ENCODE data around the gene INAFM1.
A peak's percentile ranks its signal among the peaks of the same experiment; 100 is the strongest.

Gene INAFM1

GRCh38 chr19:47280183-47280797 is 5.6 kb downstream of the INAFM1 start:
- no peaks in the 10 kb centered on the region for H3K4me1 ChIP-seq (ENCODE audit: insufficient read depth, low read length, poor library complexity, severe bottlenecking)
- no peaks in the 10 kb centered on the region for H3K36me3 ChIP-seq (ENCODE audit: insufficient read depth, low read length)
- H3K79me2 ChIP-seq (ENCODE audit: insufficient read depth, low read length), result peaks cover 4% of the 10 kb centered on the region; the same call in 1 of the 2 replicates
- no peaks in the 10 kb centered on the region for H3F3A ChIP-seq (ENCODE audit: low read depth)
- H3K9ac ChIP-seq (ENCODE audit: low read depth, low read length, poor library complexity, severe bottlenecking), result no peak overlapping the region
- no peak overlapping the region for H3K4me3 ChIP-seq (ENCODE audit: low read length, poor library complexity, severe bottlenecking)
- H2AFZ ChIP-seq (ENCODE audit: low read length), result no peak overlapping the region
- no peaks in the 10 kb centered on the region for H3K9me3 ChIP-seq (ENCODE audit: insufficient read depth, low read depth, low read length)
- TF ChIP-seq, protein P1, sequence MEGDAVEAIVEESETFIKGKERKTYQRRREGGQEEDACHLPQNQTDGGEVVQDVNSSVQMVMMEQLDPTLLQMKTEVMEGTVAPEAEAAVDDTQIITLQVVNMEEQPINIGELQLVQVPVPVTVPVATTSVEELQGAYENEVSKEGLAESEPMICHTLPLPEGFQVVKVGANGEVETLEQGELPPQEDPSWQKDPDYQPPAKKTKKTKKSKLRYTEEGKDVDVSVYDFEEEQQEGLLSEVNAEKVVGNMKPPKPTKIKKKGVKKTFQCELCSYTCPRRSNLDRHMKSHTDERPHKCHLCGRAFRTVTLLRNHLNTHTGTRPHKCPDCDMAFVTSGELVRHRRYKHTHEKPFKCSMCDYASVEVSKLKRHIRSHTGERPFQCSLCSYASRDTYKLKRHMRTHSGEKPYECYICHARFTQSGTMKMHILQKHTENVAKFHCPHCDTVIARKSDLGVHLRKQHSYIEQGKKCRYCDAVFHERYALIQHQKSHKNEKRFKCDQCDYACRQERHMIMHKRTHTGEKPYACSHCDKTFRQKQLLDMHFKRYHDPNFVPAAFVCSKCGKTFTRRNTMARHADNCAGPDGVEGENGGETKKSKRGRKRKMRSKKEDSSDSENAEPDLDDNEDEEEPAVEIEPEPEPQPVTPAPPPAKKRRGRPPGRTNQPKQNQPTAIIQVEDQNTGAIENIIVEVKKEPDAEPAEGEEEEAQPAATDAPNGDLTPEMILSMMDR (conservative IDR thresholded peaks at IDR 0.05; ENCODE audit: low read length), result peak; percentile 57
- TF ChIP-seq EZH2phosphoT487 (IDR thresholded peaks at IDR 0.05; ENCODE audit: borderline replicate concordance), result no peak
- peaks cover 5% of the 10 kb centered on the region for H4K20me1 ChIP-seq (ENCODE audit: insufficient read depth, low read length, poor library complexity, severe bottlenecking)
- H3K27me3 ChIP-seq (ENCODE audit: insufficient read depth, low read length, poor library complexity, severe bottlenecking), result no peaks in the 10 kb centered on the region
- H3K4me2 ChIP-seq (ENCODE audit: low read depth, low read length, poor library complexity, severe bottlenecking), result no peak overlapping the region
- no peaks in the 10 kb centered on the region for H3K9me2 ChIP-seq (replicated peaks; ENCODE audit: low read depth, low read length)

DNA sequence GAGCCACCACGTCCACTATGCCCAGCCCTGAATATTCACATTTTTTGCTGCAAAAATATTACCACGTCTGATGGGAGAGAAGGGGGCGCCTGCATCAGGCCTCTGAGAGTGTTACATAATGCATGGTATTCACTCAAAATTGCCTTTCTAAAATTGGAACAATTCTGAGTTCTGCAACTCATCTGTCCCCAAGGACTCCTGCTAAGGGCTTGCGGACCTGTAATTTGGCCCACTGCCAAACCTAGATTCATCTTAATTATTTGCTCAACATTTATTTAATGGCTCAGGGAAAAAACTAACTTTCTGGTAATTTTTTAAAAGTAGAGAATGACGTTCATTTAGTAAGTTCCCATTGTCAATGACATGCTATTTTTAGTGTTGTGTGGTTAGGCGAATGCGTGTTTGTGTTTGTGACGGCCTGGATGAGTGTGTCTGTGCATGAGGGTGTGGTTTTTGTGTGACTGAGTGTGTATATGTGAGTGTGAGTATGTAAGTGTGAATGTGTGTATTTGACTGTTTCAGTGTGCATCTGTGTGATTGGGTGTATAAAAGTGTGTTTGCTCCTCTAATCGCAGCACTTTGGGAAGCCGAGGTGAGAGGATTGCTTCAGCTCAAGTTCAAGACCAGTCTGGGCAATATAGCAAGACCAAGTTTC is 8.8 kb downstream of the INAFM1 start:
- Histone ChIP-seq H3K4me1 (ENCODE audit: insufficient read depth, low read length, poor library complexity, severe bottlenecking) (no peaks in the 10 kb centered on the region), H3K27me3 (ENCODE audit: insufficient read depth, low read length, poor library complexity, severe bottlenecking) (no peaks in the 10 kb centered on the region), H3K4me2 (ENCODE audit: low read depth, low read length, poor library complexity, severe bottlenecking) (no peak overlapping the region)

GRCh38 chr19:47284324-47284899 is 9.7 kb downstream of the INAFM1 start:
- no peak overlapping the region for H3K4me2 ChIP-seq (ENCODE audit: low read depth, low read length, poor library complexity, severe bottlenecking)
- TF ChIP-seq, protein P1 (conservative IDR thresholded peaks at IDR 0.05; ENCODE audit: low read length), result peak; percentile 90
- TF ChIP-seq EZH2phosphoT487 (IDR thresholded peaks at IDR 0.05; ENCODE audit: borderline replicate concordance), result no peak
- no peaks in the 10 kb centered on the region for H4K20me1 ChIP-seq (ENCODE audit: insufficient read depth, low read length, poor library complexity, severe bottlenecking)
- H3K9me2 ChIP-seq (replicated peaks; ENCODE audit: low read depth, low read length), result no peaks in the 10 kb centered on the region
- H3F3A ChIP-seq (ENCODE audit: low read depth), result no peaks in the 10 kb centered on the region
- no peaks in the 10 kb centered on the region for H3K4me1 ChIP-seq (ENCODE audit: insufficient read depth, low read length, poor library complexity, severe bottlenecking)
- no peaks in the 10 kb centered on the region for H3K36me3 ChIP-seq (ENCODE audit: insufficient read depth, low read length)
- no peak overlapping the region for H3K4me3 ChIP-seq (ENCODE audit: low read length, poor library complexity, severe bottlenecking)
- H3K27me3 ChIP-seq (ENCODE audit: insufficient read depth, low read length, poor library complexity, severe bottlenecking), result no peaks in the 10 kb centered on the region
- H3K79me2 ChIP-seq (ENCODE audit: insufficient read depth, low read length), result no peaks in the 10 kb centered on the region
- no peak overlapping the region for H3K9ac ChIP-seq (ENCODE audit: low read depth, low read length, poor library complexity, severe bottlenecking)
- H2AFZ ChIP-seq (ENCODE audit: low read length), result no peak overlapping the region
- H3K9me3 ChIP-seq (ENCODE audit: insufficient read depth, low read depth, low read length), result no peaks in the 10 kb centered on the region

More for the DNA sequence above, 8.8 kb downstream of the INAFM1 start:
- H2AFZ ChIP-seq (ENCODE audit: low read length), result no peak overlapping the region
- H3K9me3 ChIP-seq (ENCODE audit: insufficient read depth, low read depth, low read length), result no peaks in the 10 kb centered on the region
- H3K79me2 ChIP-seq (ENCODE audit: insufficient read depth, low read length), result no peaks in the 10 kb centered on the region
- H3K9me2 ChIP-seq (replicated peaks; ENCODE audit: low read depth, low read length), result no peaks in the 10 kb centered on the region
- no peak overlapping the region for H3K9ac ChIP-seq (ENCODE audit: low read depth, low read length, poor library complexity, severe bottlenecking)
- H3K36me3 ChIP-seq (ENCODE audit: insufficient read depth, low read length), result no peaks in the 10 kb centered on the region
- H3K4me3 ChIP-seq (ENCODE audit: low read length, poor library complexity, severe bottlenecking), result no peak overlapping the region
- TF ChIP-seq, protein P1 (conservative IDR thresholded peaks at IDR 0.05; ENCODE audit: low read length), result no peak
- no peak for TF ChIP-seq EZH2phosphoT487 (IDR thresholded peaks at IDR 0.05; ENCODE audit: borderline replicate concordance)
- H4K20me1 ChIP-seq (ENCODE audit: insufficient read depth, low read length, poor library complexity, severe bottlenecking), result no peaks in the 10 kb centered on the region
- no peaks in the 10 kb centered on the region for H3F3A ChIP-seq (ENCODE audit: low read depth)

Measured in Loucy (cell line).